C4-2B (cell line): ENCODE data around the gene PPDPF.

Source experiments
- ZFX ChIP-seq: fragments of 450-650 bp; IDR thresholded peaks from 2 replicates; pipeline ENCODE4 v1.6.1; 2017
- TF ChIP-seq, protein P1 (sequence below): fragments of 450-650 bp; conservative IDR thresholded peaks from 2 replicates; pipeline ENCODE4 v1.5.1; 2017; ENCODE audit warnings: mild to moderate bottlenecking

DNA sequence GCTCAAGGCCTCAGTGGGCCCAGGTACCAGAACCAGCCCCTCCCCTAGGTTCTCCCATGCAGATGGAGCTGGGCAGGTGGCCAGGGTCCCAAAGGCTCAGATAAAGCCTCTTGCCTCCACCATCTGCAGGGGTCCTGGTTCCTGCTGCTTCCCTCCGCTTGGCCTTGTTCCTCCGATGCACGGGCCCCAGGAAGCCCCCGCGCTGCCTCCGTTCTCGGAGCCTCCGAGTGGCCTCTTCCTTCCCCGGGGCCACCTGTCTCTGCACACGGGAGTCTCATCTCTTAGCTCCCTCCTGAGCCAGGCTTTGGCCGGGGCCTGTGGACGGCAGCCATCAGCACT, 18.5 kb downstream of the PPDPF start:
- TF ChIP-seq, protein P1, sequence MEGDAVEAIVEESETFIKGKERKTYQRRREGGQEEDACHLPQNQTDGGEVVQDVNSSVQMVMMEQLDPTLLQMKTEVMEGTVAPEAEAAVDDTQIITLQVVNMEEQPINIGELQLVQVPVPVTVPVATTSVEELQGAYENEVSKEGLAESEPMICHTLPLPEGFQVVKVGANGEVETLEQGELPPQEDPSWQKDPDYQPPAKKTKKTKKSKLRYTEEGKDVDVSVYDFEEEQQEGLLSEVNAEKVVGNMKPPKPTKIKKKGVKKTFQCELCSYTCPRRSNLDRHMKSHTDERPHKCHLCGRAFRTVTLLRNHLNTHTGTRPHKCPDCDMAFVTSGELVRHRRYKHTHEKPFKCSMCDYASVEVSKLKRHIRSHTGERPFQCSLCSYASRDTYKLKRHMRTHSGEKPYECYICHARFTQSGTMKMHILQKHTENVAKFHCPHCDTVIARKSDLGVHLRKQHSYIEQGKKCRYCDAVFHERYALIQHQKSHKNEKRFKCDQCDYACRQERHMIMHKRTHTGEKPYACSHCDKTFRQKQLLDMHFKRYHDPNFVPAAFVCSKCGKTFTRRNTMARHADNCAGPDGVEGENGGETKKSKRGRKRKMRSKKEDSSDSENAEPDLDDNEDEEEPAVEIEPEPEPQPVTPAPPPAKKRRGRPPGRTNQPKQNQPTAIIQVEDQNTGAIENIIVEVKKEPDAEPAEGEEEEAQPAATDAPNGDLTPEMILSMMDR, result no peak
- no peak for TF ChIP-seq ZFX
